8988T (cell line): ENCODE measurements around the gene TIPRL.

Experiments used
- DNase-seq: peaks from one replicate; pipeline ENCODE4 v3.0.0; 2011

TIPRL gene

GRCh38 chr1:168217664-168218063 is 38.9 kb downstream of the TIPRL start:
- DNase-seq: no peak

GRCh38 chr1:168218658-168219057 is 39.9 kb downstream of the TIPRL start:
- no peak for DNase-seq

- DNase-seq: no peak
These were observed 41.7 kb downstream of the TIPRL start for GRCh38 chr1:168220470-168220871.

- no peak for DNase-seq
These were observed 42.5 kb downstream of the TIPRL start for GRCh38 chr1:168221275-168221674.

GRCh38 chr1:168223261-168223660 is 44.5 kb downstream of the TIPRL start:
- DNase-seq: no peak

- no peak for DNase-seq
These were observed 45.1 kb downstream of the TIPRL start for GRCh38 chr1:168223681-168224540.

GRCh38 chr1:168224991-168225390 is 46.2 kb downstream of the TIPRL start:
- DNase-seq: no peak

- DNase-seq: peak; percentile 77
These were observed 46.9 kb downstream of the TIPRL start, which contains the start of gene SFT2D2 for GRCh38 chr1:168225476-168226190. Gene SFT2D2, plus strand, starts transcription at chr1:168226004. Its CDS starts 76 bp downstream, at chr1:168226080.

- DNase-seq: no peak
These were observed 48.9 kb downstream of the TIPRL start for GRCh38 chr1:168227620-168228019.

GRCh38 chr1:168229893-168230292 is 51.1 kb downstream of the TIPRL start:
- DNase-seq: no peak

GRCh38 chr1:168230709-168231108 is 51.9 kb downstream of the TIPRL start:
- DNase-seq: no peak

GRCh38 chr1:168234846-168235547 is 56.2 kb downstream of the TIPRL start:
- peak; percentile 50 for DNase-seq

- no peak for DNase-seq
These were observed 56.8 kb downstream of the TIPRL start for GRCh38 chr1:168235548-168235885.

GRCh38 chr1:168235937-168236336 is 57.2 kb downstream of the TIPRL start:
- no peak for DNase-seq

- DNase-seq: no peak
These were observed 58.3 kb downstream of the TIPRL start for GRCh38 chr1:168236836-168237611.

- no peak for DNase-seq
These were observed 64.4 kb downstream of the TIPRL start for GRCh38 chr1:168243198-168243597.

GRCh38 chr1:168243636-168244212 is 65.0 kb downstream of the TIPRL start:
- no peak for DNase-seq

- DNase-seq: no peak
These were observed 66.3 kb downstream of the TIPRL start for GRCh38 chr1:168245042-168245441.

- DNase-seq: no peak
These were observed 67.7 kb downstream of the TIPRL start for GRCh38 chr1:168246506-168246905.
